GM13976 (cell line): ENCODE results near the gene DCDC2C.

Source experiments
- DNase-seq: peaks from one replicate; pipeline ENCODE4 v3.0.0; 2012; ENCODE audit warnings: low spot score
- CTCF ChIP-seq: IDR thresholded peaks from 2 replicates; pipeline ENCODE4 v1.5.1; 2012; ENCODE audit warnings: borderline replicate concordance, mild to moderate bottlenecking; ENCODE audit not compliant: insufficient read depth; ENCODE audit errors: extremely low read depth, missing control alignments, control extremely low read depth
- in situ Hi-C: fragments of 300-500 bp; cut with MboI; formaldehyde crosslinking; loops from one replicate; pipeline ENCODE4 v1.12.0; 2022; ENCODE audit warnings: low sequenced_read_pairs, mixed read lengths, inconsistent platforms; ENCODE audit not compliant: unreplicated experiment

DCDC2C gene

GRCh38 chr2:3706892-3707291 lies 3.5 kb downstream of the DCDC2C start:
- no peak for TF ChIP-seq CTCF
- no peak for DNase-seq
- in situ Hi-C loops: no loop called here

- no peak for DNase-seq
- TF ChIP-seq CTCF: no peak
- in situ Hi-C loops: no loop called here
Observed at GRCh38 chr2:3708576-3708975, 5.2 kb downstream of the DCDC2C start.

GRCh38 chr2:3709225-3709624 lies 5.8 kb downstream of the DCDC2C start:
- TF ChIP-seq CTCF: no peak
- in situ Hi-C loops: no loop called here
- DNase-seq: no peak

- no peak for TF ChIP-seq CTCF
- DNase-seq: no peak
- in situ Hi-C loops: no loop called here
Observed at GRCh38 chr2:3712424-3712823, 9.0 kb downstream of the DCDC2C start.

- DNase-seq: no peak
- in situ Hi-C loops: no loop called here
- no peak for TF ChIP-seq CTCF
Observed at GRCh38 chr2:3712831-3713503, 9.6 kb downstream of the DCDC2C start.

- in situ Hi-C loops: no loop called here
- DNase-seq: no peak
- TF ChIP-seq CTCF: no peak
Observed at GRCh38 chr2:3718679-3719078, 15.3 kb downstream of the DCDC2C start.
